ENCODE data around the gene IDH3G. TPM values are rescaled to one million over a fixed set of nuclear protein-coding genes. Genes with fewer than 3 reads are reported as not detected.

The IDH3G gene
- total RNA-seq, 1 donor from 2014 or later, result 72.4 TPM

GRCh38 chrX:153778684-153779101, 15.5 kb downstream of the IDH3G start:
- no peak for DNase-seq (ENCODE audit: low spot score)
- intact Hi-C loops (cut with micrococcal nuclease), result no loop called here
- H3K4me1 Mint-ChIP-seq (ENCODE audit: low read depth), result no peaks in the 10 kb centered on the region
- no peaks in the 10 kb centered on the region for H3K27me3 Mint-ChIP-seq (ENCODE audit: low read depth)
- no peaks in the 10 kb centered on the region for H3K36me3 Mint-ChIP-seq (ENCODE audit: low read depth)
- no peak overlapping the region for H3K27ac Mint-ChIP-seq
- no peaks in the 10 kb centered on the region for H3K9me3 Mint-ChIP-seq
- no peak overlapping the region for H3K4me3 Mint-ChIP-seq (ENCODE audit: low read depth)

DNA sequence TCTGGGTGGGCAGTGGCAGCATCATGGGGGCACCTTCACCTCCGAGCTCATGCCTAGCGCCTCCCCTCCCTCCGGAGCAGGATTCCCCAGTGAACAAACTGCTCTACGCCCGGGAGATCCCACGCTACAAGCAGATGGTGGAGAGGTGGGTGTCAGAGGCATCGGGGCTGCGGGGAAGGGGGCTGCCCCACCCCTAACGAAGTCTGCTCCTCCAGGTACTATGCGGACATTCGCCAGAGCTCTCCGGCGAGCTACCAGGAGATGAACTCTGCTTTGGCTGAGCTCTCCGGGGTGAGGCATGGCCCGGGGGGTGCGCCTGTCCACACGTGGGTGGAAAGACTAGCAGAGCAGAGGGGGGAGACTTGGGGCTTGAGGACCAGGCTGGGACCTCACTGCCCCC, 16.0 kb downstream of the IDH3G start:
- H3K4me3 Mint-ChIP-seq (ENCODE audit: low read depth), result no peak overlapping the region
- intact Hi-C loops (cut with micrococcal nuclease), result no loop called here
- no peaks in the 10 kb centered on the region for H3K36me3 Mint-ChIP-seq (ENCODE audit: low read depth)
- H3K27ac Mint-ChIP-seq, result no peak overlapping the region
- no peaks in the 10 kb centered on the region for H3K9me3 Mint-ChIP-seq
- no peaks in the 10 kb centered on the region for H3K27me3 Mint-ChIP-seq (ENCODE audit: low read depth)
- no peaks in the 10 kb centered on the region for H3K4me1 Mint-ChIP-seq (ENCODE audit: low read depth)
- no peak for DNase-seq (ENCODE audit: low spot score)

DNA sequence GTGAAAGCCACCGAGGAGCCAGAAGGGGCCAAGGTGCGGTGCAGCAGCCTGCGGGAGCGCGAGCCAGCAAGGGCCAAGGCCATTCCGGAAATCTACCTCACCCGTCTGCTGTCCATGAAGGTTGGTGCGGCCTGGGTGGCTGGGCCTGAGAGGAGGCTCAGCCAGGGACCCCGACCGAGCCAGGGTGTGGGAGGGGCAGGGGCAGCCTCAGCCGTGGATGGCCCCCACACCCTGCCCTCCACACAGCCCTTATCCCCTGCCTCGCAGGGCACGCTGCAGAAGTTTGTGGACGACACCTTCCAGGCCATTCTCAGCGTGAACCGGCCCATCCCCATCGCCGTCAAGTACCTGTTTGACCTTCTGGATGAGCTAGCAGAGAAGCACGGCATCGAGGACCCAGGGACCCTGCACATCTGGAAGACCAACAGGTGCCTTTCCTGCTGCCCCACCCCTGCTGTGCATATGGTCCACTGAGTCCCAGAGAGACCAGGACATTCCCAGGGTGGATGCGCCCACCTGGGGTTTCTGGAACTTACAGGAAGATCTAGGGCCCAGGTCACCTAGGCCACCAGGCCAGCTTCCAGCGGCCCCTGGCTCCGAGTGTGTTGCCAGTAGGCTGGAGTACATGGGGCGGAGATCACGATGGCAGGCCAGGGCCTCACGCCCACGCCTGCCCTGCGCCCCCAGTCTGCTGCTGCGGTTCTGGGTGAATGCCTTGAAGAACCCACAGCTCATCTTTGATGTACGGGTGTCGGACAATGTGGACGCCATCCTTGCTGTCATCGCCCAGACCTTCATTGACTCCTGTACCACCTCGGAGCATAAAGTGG, 16.7 kb downstream of the IDH3G start:
- H3K4me3 Mint-ChIP-seq (ENCODE audit: low read depth), result no peak overlapping the region
- DNase-seq (ENCODE audit: low spot score), result no peak

DNA sequence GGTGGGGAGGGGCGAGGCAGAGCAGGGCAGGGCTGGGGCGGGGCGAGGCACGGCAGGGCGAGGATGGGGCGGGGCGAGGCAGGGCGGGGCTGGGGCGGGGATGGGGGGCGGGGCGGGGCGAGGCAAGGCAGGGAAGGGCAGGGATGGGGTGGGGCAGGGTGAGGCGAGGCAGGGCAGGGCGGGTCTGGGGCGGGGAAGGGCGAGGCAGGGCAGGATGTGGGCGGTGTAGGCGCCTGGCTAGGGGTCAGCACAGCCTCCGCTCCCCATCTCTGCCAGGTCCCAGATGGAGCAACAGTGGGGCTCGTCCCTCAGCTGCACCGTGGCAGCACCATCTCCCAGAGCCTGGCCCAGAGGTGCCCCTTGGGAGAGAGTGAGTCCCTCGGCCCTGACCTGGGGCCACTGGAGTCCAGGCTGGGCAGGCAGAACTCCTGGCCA, 17.5 kb downstream of the IDH3G start:
- H3K9me3 Mint-ChIP-seq, result no peaks in the 10 kb centered on the region
- DNase-seq (ENCODE audit: low spot score), result no peak
- no peaks in the 10 kb centered on the region for H3K27me3 Mint-ChIP-seq (ENCODE audit: low read depth)
- intact Hi-C loops (cut with micrococcal nuclease), result no loop called here
- H3K27ac Mint-ChIP-seq, result no peak overlapping the region
- no peaks in the 10 kb centered on the region for H3K4me1 Mint-ChIP-seq (ENCODE audit: low read depth)
- H3K36me3 Mint-ChIP-seq (ENCODE audit: low read depth), result no peaks in the 10 kb centered on the region
- no peak overlapping the region for H3K4me3 Mint-ChIP-seq (ENCODE audit: low read depth)

More for the DNA sequence above, 16.7 kb downstream of the IDH3G start:
- H3K27ac Mint-ChIP-seq, result no peak overlapping the region
- H3K27me3 Mint-ChIP-seq (ENCODE audit: low read depth), result no peaks in the 10 kb centered on the region
- H3K9me3 Mint-ChIP-seq, result no peaks in the 10 kb centered on the region
- intact Hi-C loops (cut with micrococcal nuclease), result no loop called here
- H3K4me1 Mint-ChIP-seq (ENCODE audit: low read depth), result no peaks in the 10 kb centered on the region
- H3K36me3 Mint-ChIP-seq (ENCODE audit: low read depth), result no peaks in the 10 kb centered on the region

GRCh38 chrX:153776120-153776599, 18.0 kb downstream of the IDH3G start:
- no peaks in the 10 kb centered on the region for H3K9me3 Mint-ChIP-seq

GRCh38 chrX:153775293-153776119, 18.7 kb downstream of the IDH3G start:
- H3K4me1 Mint-ChIP-seq (ENCODE audit: low read depth), result no peaks in the 10 kb centered on the region

More at GRCh38 chrX:153776120-153776599, 18.0 kb downstream of the IDH3G start:
- Mint-ChIP-seq H3K36me3 (ENCODE audit: low read depth) (no peaks in the 10 kb centered on the region), H3K4me3 (ENCODE audit: low read depth) (no peak overlapping the region), H3K27ac (no peak overlapping the region), H3K27me3 (ENCODE audit: low read depth) (no peaks in the 10 kb centered on the region), H3K4me1 (ENCODE audit: low read depth) (no peaks in the 10 kb centered on the region)
- intact Hi-C loops (cut with micrococcal nuclease), result no loop called here
- no peak for DNase-seq (ENCODE audit: low spot score)

GRCh38 chrX:153774576-153775292, 19.4 kb downstream of the IDH3G start:
- no peak overlapping the region for H3K4me3 Mint-ChIP-seq (ENCODE audit: low read depth)
- intact Hi-C loops (cut with micrococcal nuclease), result no loop called here
- H3K27ac Mint-ChIP-seq, result no peak overlapping the region
- H3K9me3 Mint-ChIP-seq, result no peaks in the 10 kb centered on the region
- H3K36me3 Mint-ChIP-seq (ENCODE audit: low read depth), result no peaks in the 10 kb centered on the region
- DNase-seq (ENCODE audit: low spot score), result no peak
- H3K27me3 Mint-ChIP-seq (ENCODE audit: low read depth), result no peaks in the 10 kb centered on the region
- no peaks in the 10 kb centered on the region for H3K4me1 Mint-ChIP-seq (ENCODE audit: low read depth)

More at GRCh38 chrX:153775293-153776119, 18.7 kb downstream of the IDH3G start:
- Mint-ChIP-seq H3K27ac (no peak overlapping the region), H3K36me3 (ENCODE audit: low read depth) (no peaks in the 10 kb centered on the region), H3K9me3 (no peaks in the 10 kb centered on the region), H3K4me3 (ENCODE audit: low read depth) (no peak overlapping the region), H3K27me3 (ENCODE audit: low read depth) (no peaks in the 10 kb centered on the region)
- no peak for DNase-seq (ENCODE audit: low spot score)
- intact Hi-C loops (cut with micrococcal nuclease), result no loop called here

- H3K27me3 Mint-ChIP-seq (ENCODE audit: low read depth), result no peaks in the 10 kb centered on the region
- DNase-seq (ENCODE audit: low spot score), result no peak
- no peaks in the 10 kb centered on the region for H3K9me3 Mint-ChIP-seq
- H3K36me3 Mint-ChIP-seq (ENCODE audit: low read depth), result no peaks in the 10 kb centered on the region
- intact Hi-C loops (cut with micrococcal nuclease), result no loop called here
- no peak overlapping the region for H3K4me3 Mint-ChIP-seq (ENCODE audit: low read depth)
- no peaks in the 10 kb centered on the region for H3K4me1 Mint-ChIP-seq (ENCODE audit: low read depth)
- no peak overlapping the region for H3K27ac Mint-ChIP-seq
Measured at GRCh38 chrX:153773741-153774575, 20.2 kb downstream of the IDH3G start.

GRCh38 chrX:153773218-153773611, 21.0 kb downstream of the IDH3G start:
- H3K4me3 Mint-ChIP-seq (ENCODE audit: low read depth), result no peak overlapping the region
- no peak overlapping the region for H3K27ac Mint-ChIP-seq
- intact Hi-C loops (cut with micrococcal nuclease), result no loop called here
- DNase-seq (ENCODE audit: low spot score), result no peak
- H3K27me3 Mint-ChIP-seq (ENCODE audit: low read depth), result no peaks in the 10 kb centered on the region
- H3K36me3 Mint-ChIP-seq (ENCODE audit: low read depth), result no peaks in the 10 kb centered on the region
- no peaks in the 10 kb centered on the region for H3K4me1 Mint-ChIP-seq (ENCODE audit: low read depth)
- H3K9me3 Mint-ChIP-seq, result no peaks in the 10 kb centered on the region

DNA sequence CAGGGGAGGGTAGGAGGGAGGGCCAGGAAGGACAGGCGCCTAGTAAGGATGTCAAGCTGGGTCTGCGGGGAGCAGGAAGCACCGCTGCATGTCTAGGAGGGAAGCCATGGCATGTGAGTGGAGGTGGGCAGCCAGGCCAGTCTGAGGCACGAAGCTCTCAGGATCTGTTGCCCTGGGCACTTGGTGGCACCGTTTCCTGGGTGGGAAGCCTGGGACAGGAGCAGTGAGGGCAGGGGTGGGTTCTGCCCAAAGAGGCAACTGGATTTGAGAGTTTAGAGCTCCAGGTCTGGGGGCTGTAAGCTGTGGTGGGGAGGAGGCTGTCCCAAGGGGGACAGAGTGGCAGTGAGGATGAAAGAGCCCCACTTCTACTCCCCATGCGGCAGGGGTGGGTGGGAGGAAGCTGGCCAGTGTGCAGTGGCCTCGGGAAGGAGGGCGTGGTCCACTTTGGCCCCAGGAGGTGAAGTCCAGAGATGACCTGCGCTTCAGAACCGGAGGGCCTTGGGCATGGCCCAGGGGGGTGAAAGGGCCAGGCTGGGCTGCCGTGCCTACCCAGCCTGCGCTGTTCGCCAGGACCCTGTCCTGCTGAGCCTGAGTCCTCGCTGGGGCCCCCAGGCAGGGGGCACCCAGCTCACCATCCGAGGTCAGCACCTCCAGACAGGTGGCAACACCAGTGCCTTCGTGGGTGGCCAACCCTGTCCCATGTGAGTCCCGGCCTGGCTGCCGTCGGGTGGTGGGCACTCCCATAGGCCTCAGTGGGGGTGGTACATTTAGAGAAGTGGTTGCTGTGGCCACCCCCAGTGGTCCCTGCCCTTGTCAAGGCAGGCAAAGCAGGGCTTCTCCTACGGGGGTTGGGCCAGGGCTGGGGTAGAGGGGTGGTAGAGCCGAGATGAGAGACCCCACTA, 21.6 kb downstream of the IDH3G start:
- Mint-ChIP-seq H3K9me3 (no peaks in the 10 kb centered on the region), H3K4me3 (ENCODE audit: low read depth) (no peak overlapping the region), H3K36me3 (ENCODE audit: low read depth) (no peaks in the 10 kb centered on the region), H3K27me3 (ENCODE audit: low read depth) (no peaks in the 10 kb centered on the region), H3K27ac (no peak overlapping the region), H3K4me1 (ENCODE audit: low read depth) (no peaks in the 10 kb centered on the region)
- intact Hi-C loops (cut with micrococcal nuclease), result no loop called here
- no peak for DNase-seq (ENCODE audit: low spot score)
